ENCODE measurements around the gene APOC3.
"Not testable (repeated sequence)": the region's sequence is repeated elsewhere in the genome, so short reads cannot be mapped to it uniquely, and the experiment has no call there.

The APOC3 gene

GRCh38 chr11:116832350-116833290 lies 2.9 kb downstream of the APOC3 start:
- DNase-seq, result no peak

GRCh38 chr11:116833491-116833815 lies 3.7 kb downstream of the APOC3 start:
- DNase-seq, result no peak

- DNase-seq, result no peak
Measured at GRCh38 chr11:116833816-116834534, 4.3 kb downstream of the APOC3 start.

GRCh38 chr11:116834535-116835041 lies 4.9 kb downstream of the APOC3 start:
- not testable (repeated sequence) for DNase-seq

GRCh38 chr11:116835042-116835772 lies 5.5 kb downstream of the APOC3 start:
- no peak for DNase-seq

- DNase-seq, result peak; percentile 55
Measured at GRCh38 chr11:116835791-116836631, 6.3 kb downstream of the APOC3 start.

GRCh38 chr11:116836632-116836991 lies 6.9 kb downstream of the APOC3 start:
- DNase-seq, result no peak

- DNase-seq, result no peak
Measured at GRCh38 chr11:116837231-116838091, 7.8 kb downstream of the APOC3 start, which contains the start of gene APOA1. TSS of gene APOA1 (minus strand) at chr11:116837622. CDS start at chr11:116837387, 235 bp downstream.

- DNase-seq, result no peak
Measured at GRCh38 chr11:116838321-116839084, 8.8 kb downstream of the APOC3 start.

- DNase-seq, result no peak
Measured at GRCh38 chr11:116840224-116840745, 10.6 kb downstream of the APOC3 start.

- DNase-seq, result no peak
Measured at GRCh38 chr11:116840746-116841296, 11.1 kb downstream of the APOC3 start.

- DNase-seq, result no peak
Measured at GRCh38 chr11:116842117-116842516, 12.4 kb downstream of the APOC3 start.

GRCh38 chr11:116842909-116843308 lies 13.2 kb downstream of the APOC3 start:
- no peak for DNase-seq

- no peak for DNase-seq
Measured at GRCh38 chr11:116843661-116844060, 14.0 kb downstream of the APOC3 start.

GRCh38 chr11:116844722-116845121 lies 15.0 kb downstream of the APOC3 start:
- DNase-seq, result no peak

- DNase-seq, result no peak
Measured at GRCh38 chr11:116847612-116848011, 17.9 kb downstream of the APOC3 start.

GRCh38 chr11:116849060-116849459 lies 19.4 kb downstream of the APOC3 start:
- DNase-seq, result no peak

GRCh38 chr11:116849486-116849885 lies 19.8 kb downstream of the APOC3 start:
- DNase-seq, result no peak

GRCh38 chr11:116851626-116852025 lies 21.9 kb downstream of the APOC3 start:
- DNase-seq, result peak; percentile 8

Measured in effector CD8-positive, alpha-beta T cell (primary cell).